Measurements from ENCODE around the gene MAGOH.

DNA sequence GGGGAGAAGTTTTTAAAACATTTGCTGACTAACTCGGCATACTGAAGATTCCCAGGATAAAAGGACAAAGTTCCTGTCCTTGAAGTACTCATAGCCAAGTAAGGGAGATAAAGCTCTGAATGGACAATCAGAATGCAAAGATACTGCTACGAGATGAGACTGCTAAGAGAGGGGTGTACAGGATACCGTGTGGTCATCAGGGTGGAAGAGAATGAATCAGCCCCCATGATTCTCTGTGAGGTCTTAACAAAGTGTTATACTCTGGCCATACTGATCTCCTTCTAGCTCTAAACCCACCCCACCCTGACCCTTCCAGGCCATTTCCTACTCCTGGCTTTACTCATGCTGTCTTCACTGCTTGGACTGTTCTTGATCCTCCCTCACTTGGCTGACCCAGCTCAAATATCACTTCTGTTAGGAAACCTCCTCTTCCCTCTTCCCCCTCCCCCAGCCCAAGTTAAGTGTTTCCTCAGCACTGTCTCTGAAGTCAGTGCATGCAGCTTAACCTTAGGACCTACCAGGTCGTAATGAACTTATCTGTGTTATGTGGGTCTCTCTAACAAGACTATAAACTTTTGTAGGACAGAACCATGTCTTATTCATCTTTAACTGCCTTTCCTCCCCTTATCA, 15.8 kb upstream of the MAGOH start:
- TF ChIP-seq EZH2 (IDR thresholded peaks at IDR 0.05; ENCODE audit: borderline replicate concordance, low read depth, low read length, severe bottlenecking) (no peak), CTCF (IDR thresholded peaks at IDR 0.05; ENCODE audit: borderline replicate concordance, extremely low read depth, low read length, poor library complexity, severe bottlenecking) (no peak)

Data from DND-41 (cell line).